Central memory CD4-positive, alpha-beta T cell (primary cell): ENCODE results near the gene GPBP1.
"Not testable (repeated sequence)": the region's sequence is repeated elsewhere in the genome, so short reads cannot be mapped to it uniquely, and the experiment has no call there.

ENCODE experiments used
- DNase-seq: peaks from one replicate; pipeline ENCODE4 v3.0.0; 2022

Gene GPBP1

DNA sequence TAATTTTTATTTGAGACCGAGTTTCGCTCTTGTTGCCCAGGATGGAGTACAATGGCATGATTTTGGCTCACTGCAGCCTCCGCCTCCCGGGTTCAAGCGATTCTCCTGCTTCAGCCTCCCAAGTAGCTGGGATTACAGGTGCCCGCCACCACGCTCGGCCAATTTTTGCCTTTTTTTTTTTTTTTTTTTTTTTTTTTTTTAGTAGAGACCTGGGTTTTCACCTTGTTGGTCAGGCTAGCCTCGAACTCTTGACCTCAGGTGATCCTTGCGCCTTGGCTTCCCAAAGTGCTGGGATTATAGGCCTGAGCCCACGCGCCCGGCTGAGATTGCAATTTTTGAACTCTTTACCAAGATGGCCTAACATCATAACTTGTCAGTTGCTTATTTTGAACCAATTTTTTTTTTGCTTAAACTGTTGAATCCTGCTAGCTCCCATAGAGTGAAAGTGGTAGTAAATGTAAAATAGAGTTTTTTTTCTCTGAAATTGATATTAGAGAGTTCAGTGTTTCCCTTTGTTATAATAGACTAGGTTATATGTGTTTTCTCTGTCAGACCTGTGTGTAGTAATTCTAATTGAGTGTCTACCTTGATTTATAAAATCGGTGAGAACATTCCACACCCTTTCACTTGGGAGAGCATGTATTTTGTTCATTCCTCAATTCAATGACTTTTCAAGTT is 3.8 kb downstream of the GPBP1 start:
- no peak for DNase-seq

DNA sequence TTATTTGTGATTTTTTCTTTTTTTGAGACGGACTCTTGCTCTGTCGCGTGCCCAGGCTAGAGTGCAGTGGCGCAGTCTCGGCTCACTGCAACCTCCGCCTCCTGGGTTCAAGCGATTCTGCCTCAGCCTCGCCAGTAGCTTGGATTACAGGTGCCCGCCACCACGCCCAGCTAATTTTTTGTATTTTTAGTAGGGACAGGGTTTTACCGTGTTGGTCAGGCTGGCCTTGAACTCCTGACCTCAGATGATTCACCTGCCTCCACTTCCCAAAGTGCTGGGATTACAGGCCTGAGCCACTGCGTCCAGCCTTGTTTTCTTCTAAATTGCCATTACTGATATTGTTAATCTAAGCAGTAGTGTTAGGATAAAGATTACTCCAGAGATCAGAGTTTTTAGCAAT is 4.4 kb downstream of the GPBP1 start:
- DNase-seq, result not testable (repeated sequence)

DNA sequence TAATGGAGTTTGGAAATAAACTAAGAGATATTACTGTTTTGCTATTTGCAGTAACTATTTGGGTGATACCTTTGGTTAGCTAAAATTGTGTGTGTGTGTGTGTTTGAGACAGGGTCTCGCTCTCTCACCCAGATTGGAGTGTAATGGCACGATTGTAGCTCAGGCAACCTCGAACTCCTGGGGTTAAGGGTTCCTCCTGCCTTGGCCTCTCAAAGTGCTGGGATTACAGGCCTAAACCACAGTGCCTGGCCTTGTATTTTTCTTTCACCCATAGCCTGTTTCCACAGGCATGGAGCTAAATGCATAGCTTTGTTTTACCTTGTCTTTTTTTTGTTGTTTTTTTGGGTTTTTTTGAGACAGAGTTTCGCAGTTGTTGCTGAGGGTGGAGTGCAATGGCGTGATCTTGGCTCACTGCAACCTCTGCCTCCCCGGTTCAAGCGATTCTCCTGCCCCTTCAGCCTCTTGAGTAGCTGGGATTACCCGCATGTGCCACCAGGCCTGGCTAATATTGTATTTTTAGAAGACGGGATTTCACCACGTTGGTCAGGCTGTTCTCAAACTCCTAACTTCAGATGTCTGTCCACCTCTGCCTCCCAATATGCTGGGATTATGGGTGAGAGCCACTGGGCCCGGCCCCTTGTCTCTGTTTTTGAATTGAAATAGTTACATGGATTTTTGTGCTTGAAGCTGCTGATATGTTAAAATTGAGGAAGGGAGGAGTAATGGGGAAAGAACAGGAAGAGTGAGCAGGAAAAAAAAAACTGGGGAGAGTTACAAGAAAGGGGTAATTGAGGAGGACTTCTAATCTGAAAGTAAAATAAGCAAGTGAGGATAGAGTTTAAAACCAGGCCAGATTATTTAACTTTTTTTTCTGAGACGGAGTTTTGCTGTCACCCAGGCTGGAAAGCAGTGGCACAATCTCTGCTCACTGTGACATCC is 5.7 kb downstream of the GPBP1 start:
- no peak for DNase-seq

DNA sequence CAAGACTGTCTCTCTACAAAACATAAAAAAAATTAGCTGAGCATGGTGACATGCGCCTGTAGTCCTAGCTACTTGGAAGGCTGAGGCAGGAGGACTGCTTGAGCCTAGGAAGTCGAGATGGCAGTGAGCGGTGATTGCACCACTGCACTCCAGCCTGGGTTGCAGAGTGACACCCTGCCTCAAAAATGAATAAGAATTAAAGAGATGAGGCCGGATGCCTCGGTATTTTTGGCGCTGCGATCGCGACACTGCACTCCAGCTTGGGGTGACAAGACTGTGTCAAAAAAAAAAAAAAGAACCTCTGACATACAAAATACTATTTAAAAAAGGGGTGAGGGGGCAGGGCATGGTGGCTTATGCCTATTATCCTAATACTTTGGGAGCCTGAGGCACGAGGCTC is 7.3 kb downstream of the GPBP1 start:
- DNase-seq, result peak; percentile 31

DNA sequence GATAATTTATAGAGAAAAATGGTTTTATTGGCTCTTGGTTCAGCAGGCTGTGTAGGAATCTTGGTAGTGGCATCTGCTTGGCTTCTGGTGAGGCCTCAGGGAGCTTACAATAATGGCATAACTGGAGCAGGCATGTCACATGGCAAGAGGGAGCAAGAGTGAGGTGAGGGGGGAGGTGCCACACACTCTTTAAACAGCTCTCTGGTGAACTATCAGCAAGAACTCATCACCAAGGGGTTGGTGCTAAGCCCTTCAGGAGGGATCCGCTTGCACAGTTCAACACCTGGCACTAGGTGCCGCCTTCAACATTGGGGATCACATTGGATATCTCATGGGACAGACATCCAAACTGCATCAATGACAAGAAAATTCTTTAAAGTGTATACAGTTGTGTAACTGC is 10.5 kb downstream of the GPBP1 start:
- DNase-seq, result no peak

DNA sequence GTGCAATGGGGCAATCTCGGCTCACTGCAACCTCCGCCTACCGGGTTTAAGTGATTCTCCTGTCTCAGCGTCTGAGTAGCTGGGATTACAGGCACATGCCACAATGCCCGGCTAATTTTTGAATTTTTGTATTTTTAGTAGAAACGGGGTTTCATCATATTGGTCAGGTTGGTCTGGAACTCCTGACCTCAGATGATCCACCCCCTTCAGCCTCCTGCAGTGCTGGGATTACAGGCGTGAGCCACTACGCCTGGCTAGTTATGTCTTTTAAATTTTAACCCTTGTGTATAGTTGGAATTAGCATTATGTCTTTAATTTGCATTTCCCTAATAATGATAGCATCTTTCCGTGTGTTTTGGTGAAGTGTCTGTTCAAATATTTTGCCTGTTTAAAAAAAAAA is 11.5 kb downstream of the GPBP1 start:
- no peak for DNase-seq

DNA sequence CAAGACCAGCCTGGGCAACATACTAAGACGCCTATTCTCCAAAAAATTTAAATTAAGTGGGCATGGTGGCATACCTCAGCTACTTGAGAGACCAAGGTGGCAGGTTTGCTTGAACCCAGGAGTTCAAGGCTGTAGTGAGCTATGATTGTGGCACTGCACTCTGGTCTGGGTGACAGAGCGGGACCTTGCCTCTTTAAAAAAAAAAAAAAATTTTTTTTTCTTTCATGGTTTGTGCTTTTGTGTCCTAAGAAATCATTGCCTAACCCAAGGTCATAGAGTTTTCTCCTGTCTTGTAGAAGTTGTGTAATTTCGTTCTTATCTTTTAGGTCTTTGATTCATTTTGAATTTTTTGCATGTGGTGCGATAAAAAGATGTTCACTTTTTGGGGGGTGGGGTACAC is 12.3 kb downstream of the GPBP1 start:
- no peak for DNase-seq

DNA sequence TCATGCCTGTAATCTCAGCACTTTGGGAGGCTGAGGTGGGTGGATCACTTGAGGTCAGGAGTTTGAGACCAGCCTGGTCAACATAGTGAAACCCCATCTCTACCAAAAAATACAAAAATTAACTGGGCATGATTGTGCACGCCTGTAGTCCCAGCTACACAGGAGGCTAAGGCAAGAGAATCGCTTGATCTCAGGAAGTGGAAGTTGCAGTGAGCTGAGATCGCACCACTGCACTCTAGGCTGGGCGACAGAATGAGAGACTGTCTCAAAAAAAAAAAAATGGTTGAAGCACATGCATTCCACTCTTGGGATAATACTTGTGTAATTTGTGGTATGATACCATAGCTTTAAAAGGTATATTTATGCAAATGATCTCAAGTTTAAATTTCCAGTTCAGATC is 14.1 kb downstream of the GPBP1 start:
- DNase-seq, result peak; percentile 19

DNA sequence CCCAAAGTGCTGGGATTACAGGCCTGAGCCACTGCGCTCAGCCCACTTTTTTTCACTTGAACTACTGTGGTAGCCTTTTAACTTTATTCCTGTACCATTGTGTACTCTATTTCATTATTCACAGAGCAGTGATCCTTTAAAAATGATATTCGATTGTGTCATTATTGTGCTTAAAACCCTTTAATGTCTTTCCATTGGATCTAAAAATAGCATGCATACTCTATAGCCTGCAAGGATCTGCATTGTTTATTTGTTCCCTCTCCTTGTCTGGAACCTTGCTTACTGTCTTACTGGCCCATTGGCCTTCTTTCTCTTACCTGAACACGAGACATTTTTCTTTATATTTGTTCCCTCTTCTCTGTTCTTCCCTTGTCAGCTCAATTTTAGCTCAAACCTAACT is 15.7 kb downstream of the GPBP1 start:
- DNase-seq, result no peak

DNA sequence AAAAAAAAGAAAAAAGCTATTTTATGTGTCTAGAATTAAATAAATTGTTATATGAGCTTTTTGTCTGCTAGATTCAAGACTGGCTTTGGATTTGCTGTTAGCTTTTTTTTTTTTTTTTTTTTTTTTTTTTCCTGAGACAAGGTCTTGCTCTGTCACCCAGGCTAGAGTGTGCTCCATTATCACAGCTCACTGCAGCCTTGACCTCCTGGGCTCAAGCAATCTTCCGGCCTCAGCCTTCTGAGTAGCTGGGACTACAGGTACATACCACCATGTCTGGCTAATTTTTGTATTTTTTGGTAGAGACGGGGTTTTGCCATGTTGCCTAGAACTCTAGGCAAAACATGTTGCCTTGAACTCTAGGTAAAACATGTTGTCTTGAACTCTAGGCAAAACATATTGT is 16.7 kb downstream of the GPBP1 start:
- DNase-seq, result no peak

DNA sequence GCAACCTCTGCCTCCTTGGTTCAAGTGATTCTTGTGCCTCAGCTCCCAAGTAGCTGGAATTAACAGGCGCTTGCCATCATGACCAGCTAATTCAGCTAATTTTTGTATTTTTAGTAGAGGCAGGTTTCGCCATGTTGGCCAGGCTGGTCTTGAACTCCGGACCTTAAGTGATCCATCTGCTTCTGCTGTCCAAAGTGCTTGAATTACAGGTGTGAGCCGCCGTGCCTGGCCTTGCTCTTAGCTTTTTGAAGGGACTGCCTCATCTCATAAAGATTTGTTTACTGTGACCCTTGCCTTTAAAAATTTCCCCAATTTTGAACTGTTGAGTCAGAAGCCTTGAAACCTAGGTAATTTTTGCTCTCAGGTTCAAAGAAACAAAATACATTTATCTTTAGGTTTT is 17.3 kb downstream of the GPBP1 start:
- no peak for DNase-seq

DNA sequence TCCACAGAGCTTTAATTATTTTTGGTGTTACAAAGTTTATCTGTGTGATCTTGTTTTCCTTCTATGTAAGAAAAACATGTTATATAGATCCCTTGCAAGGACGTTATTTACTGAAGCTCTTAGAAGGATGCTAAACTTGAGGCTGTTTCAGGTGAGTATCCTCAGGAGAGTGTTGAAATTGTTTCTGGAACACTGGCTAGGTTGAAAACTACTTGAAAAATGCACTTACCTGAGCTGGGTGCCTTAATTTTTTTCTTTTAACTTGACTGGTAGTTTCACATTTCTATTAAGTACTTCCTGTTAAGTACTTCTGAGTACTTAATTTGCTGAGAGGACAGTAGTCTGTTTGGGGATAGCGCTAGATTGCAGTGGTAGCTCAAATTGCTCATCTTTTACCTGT is 18.1 kb downstream of the GPBP1 start:
- DNase-seq, result no peak

DNA sequence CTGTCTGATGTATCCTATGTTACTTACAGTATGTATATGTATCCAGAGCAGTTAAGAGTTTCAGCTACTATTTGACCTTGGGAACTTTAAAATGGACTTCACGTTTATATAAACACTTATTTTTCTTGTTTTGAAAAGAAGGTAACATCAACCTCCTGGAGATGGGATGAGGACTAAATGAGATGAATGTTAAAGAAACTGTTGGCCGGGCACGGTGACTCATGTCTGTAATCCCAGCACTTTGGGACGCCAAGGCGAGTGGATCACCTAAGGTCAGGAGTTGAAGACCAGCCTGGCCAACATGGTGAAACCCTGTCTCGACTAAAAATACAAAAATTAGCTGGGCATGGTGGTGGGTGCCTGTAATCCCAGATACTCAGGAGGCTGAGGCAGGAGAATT is 19.0 kb downstream of the GPBP1 start:
- DNase-seq, result not testable (repeated sequence)

DNA sequence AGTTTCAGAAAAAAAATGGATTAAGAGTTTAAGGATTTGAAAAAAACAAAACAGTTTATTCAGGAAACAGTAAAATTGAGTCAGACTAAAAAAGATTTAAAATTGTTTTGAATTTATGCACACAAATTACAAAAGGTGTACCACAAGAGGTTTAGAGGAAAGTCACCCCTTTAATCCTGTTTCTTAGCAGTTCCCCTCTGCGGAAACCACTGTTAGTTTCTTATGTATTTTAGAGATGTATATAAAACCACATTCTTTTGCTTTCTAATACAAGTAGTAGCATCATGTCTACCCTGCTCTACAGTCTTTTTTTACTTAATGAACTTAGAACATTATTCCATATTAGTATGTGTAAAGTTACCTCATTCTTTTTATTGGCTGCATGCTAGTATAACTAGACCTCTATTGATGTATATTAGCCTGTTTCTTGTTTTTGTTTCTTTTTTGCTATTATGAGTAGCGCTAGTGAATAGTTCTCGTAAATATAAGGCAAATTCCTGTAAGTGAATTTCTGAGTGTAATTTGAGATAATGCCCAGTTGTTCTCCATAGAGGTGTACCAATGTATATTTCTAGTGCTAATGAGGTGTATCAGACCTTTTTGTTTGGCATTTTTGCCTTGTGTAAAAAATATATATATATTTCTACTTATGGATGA is 20.0 kb downstream of the GPBP1 start:
- DNase-seq, result peak; percentile 37

DNA sequence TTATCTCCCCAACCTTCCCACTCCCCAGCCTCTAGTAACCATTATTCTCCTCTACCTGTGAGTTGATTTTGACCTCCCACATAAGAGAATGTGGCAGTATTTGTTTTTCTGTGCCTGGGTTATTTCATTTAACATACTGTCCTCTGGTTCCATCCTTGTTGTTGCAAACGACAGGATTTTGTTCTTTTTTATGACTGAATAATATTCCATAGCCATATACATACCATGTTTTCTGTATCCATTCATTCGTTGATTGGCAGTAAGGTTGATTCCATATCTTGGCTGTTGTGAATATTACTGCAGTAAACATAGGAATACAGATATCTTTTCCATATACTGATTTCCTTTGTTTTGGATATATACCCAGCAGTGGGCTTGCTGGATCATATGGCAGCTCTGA is 20.8 kb downstream of the GPBP1 start:
- DNase-seq, result no peak

DNA sequence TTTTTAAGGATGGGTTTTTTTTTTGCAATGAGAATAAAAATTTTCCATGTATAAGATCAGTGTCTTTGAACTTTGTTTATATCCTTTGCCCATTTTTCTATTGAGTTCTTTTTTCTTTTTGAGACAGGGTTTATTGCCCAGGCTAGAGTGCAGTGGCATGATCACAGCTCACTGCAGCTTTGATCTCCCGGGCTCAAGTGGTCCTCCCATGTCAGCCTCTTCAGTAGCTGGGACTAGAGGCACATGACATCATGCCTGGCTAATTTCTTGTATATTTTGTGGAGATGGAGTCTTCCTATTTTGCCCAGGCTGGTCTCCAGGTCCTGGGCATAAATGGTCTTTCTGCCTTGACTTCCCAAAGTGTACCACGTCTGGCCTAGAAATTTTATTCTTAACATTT is 21.2 kb downstream of the GPBP1 start:
- no peak for DNase-seq

DNA sequence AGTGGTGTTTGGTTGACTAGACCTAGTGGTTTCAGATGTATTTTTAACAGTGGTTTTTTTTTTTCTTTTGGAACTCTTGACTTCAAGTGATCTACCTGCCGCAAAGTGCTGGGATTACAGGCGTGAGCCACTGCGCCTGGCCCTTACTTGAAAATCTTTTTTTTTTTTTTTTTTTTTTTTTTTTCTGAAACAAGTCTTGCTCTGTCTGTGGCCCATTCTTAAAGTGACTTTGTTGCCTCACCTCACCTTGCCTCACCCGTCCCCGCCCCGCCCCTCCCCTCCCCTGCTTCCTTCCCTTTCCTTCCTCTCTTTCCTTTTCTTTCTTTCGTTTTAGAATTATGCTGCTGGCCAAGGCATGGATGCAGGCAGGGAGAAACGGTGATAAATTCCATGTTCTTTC is 26.0 kb downstream of the GPBP1 start:
- DNase-seq, result no peak

DNA sequence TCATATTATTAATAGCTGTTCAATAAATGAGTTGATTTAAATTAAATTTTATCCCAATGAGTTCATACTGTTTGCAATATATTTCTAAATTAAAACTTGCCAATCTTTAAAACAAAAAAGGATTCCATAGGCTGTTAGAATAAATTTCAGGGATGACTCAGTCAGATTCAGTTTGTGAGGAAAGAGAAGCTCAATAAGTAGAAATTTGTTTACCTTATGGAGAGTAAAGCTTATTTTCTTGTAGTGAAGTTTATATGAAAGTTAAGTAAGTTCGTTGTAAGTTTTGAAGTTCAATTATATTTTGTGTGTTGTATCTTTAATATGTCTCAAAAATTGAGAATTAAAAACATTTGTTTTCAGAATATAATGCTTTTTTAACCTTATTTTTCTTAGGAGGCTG is 29.0 kb downstream of the GPBP1 start:
- DNase-seq, result no peak

DNA sequence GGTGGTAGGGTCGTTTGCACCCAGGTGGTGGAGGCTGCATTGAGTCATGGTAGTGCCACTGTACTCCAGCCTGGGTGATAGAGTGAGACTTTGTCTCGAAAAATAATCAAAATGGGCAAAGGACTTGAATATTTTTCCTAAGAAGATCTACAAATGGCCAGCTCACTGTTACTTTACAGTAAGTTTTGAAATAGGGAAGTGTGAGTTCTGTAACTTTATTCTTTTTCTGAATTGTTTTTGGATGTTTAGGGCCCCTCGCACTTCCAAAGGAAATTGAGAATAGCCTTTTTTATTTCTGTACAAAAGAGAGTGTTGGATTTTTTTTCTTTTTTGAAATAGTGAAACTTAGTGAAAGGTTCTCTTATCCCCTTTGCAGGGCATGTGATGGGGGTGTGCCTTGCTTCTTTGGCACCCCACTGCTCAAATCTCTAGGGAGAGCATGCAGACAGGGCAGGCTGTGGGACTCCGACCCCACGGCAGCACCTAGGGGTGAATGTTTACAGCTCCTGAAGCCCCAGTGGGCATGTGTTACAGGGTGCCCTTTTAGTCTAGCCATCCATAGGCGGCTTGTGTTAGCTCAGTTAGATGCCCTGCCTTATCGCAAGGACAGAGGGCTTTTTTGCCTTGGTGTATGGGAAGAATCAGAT is 33.3 kb downstream of the GPBP1 start:
- DNase-seq, result no peak

DNA sequence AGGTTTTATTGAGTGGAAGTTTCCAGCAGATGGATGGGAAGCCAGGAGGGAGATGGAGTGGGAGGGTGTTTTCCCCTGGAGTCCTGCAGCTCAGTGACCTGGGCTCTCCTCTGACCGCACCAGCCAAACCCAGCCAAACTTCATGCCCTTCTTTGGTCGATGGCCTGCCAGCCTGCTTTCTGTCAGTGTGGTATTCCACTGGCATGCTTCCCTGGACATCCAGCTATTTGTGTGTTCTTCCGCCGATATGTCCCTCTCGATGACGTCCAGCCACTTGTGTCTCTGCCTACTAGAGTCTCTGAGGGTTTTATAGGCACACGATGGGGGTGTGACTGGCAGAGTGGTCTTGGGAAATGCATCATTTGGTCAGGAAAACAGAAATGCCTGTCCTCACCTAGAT is 33.8 kb downstream of the GPBP1 start:
- DNase-seq, result no peak

DNA sequence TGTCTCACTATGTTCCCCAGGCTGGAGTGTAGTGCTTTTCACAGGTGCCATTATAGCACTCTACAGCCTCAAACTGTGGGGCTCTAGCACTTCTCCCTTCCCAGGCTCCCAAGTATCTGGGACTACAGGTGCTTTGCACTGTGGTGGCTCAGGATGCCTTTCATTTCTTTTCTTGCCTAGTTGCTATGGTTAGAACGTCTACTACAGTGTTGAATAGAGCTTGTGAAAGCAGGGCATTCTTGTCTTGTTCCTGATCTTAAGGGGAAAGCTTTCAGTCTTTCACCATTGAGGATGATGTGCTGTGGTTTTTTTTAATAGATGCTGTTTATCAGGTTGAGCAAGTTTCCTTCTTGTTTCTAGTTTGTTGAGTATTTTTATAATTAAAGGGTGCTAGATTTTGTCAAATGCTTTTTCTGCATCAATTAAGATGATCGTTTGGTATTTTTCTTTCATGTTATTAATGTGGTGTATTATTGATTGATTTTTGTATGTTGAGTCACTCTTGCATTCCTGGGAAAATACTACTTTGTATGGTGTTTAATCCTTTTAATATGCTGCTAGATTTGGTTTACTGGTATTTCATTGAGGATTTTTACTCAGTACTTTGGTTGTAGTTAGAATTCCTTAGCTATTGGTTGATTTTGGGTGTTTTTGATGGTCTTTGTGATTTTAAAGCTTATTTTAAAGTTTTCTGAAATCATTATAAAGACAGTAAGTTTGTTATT is 35.6 kb downstream of the GPBP1 start:
- DNase-seq, result no peak

DNA sequence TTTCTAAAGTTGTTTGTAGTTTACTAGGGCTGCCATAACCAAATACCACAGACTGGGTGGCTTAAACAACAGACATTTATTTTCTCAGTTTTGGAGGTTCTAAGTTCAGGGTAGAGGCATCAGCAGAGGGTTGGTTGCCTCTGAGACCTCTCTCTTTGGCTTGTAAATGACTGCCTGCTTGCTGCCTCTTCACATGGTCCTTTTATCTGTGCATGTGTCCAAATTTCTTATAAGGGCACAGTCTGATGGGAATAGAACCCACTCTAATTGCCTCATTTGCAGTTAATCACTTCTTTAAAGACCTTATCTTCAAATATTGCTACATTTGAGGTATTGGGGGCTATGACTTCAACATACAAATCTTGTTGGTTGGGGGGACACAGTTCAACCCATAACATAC is 36.8 kb downstream of the GPBP1 start:
- DNase-seq, result no peak

DNA sequence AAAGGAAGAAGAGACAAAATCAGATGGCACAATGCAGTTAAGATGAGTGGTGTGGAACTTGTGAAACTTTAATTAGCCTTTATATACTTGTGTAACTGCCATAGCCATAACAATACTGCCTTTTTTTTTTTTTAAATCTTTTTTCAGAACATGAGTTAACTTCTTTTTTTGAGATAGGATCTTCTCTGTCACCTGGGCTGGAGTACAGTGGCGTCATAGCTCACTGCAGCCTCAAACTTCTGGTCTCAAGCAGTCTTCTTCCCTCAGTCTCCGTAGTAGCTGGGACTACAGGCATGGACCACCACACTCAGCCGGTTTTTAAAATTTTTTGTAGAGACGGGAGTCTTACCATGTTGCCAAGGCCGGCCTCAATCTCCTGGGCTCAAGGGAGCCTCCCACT is 37.2 kb downstream of the GPBP1 start:
- no peak for DNase-seq
